HG03039 (cell line): ENCODE results near the gene PDLIM3.
A peak's percentile ranks its signal among the peaks of the same experiment; 100 is the strongest.
"Not testable (repeated sequence)": the region's sequence is repeated elsewhere in the genome, so short reads cannot be mapped to it uniquely, and the experiment has no call there.

Experiments
- ATAC-seq: cut with Tn5 transposase; IDR thresholded peaks from one replicate; pipeline ENCODE4 v1.9.1; 2021; ENCODE audit warnings: mild to moderate bottlenecking, moderate library complexity; ENCODE audit not compliant: unreplicated experiment

Gene PDLIM3

GRCh38 chr4:185522451-185522850 is 12.9 kb downstream of the PDLIM3 start:
- no peak for ATAC-seq

GRCh38 chr4:185520119-185520518 is 15.2 kb downstream of the PDLIM3 start:
- no peak for ATAC-seq

- no peak for ATAC-seq
Observed at GRCh38 chr4:185518494-185518893, 16.8 kb downstream of the PDLIM3 start.

DNA sequence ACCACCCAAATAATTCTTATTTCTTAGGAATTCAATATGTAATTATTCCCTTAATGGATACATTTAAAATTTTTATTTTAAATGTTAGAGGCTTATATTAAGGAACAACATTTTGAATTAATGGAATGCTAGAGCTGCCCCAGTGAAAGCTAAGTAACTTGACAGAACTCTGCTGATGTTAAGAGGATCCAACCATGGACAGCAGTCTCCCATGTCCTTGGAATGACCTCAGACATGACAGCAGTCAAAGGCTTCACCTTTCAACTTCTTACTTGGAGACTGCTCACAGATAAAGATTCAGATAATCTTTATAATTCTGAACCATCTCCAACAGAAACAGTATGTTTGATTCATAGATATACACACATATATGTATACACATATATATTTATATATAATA is 17.2 kb downstream of the PDLIM3 start:
- no peak for ATAC-seq

DNA sequence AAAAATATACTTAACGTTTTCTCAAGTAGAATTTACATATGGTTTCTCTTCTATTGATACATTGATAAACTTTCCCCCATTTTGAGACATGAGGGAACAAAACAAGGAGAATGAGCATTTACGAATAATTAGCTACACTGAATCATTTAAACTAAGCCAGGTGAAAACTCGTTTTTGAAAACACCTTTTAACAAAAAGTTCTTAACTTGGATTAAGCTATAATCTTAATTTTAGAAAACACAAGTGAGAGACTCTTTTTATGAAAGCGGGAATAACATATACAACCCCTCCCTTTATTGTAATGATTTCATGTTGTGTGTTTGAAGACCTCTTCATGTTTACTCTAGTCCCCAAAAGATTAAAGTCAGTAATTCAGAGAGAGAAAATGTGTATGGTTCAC is 20.1 kb downstream of the PDLIM3 start:
- no peak for ATAC-seq

DNA sequence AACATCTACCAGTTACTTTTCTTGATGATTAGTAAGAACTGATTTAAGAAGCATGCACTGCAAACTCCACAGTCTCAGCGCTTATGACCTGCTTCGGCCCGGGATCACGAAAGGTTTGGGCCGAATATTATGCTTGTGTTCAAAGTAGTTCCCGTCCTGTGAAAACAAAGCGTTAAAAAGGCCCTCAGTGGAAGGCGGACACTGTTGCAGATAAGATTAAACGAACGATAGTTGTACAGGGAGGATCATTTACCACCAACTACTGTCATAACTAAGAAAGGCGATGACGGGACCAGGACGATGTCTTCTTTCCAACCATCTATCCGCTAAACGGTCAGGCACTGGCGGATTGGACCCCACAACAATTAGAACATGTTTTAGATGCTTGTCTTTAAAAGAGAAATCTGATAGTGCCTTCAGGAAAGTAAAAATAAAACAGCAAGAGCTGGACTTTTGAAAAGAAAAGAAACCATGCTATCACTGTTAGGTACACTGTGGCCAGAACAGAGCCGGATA is 21.1 kb downstream of the PDLIM3 start:
- no peak for ATAC-seq

- no peak for ATAC-seq
Observed at GRCh38 chr4:185513489-185514181, 21.7 kb downstream of the PDLIM3 start.

GRCh38 chr4:185512516-185512915 is 22.8 kb downstream of the PDLIM3 start:
- ATAC-seq = no peak

DNA sequence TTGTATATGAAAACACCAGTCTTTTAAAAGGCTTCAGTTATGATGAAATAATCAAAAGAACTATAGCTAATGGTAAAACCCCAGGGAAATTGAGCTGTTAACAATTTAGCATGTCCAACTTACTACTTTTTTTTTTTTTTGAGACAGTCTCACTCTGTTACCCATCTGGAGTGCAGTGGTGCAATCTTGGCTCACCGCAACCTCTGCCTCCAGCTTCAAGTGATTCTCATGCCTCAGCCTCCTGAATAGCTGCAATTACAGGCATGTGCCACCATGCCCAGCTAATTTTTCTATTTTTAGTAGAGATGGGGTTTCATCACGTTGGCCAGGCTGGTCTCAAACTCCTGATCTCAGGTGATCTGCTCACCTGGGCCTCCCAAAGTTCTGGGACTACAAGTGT is 24.1 kb downstream of the PDLIM3 start:
- ATAC-seq = not testable (repeated sequence)

DNA sequence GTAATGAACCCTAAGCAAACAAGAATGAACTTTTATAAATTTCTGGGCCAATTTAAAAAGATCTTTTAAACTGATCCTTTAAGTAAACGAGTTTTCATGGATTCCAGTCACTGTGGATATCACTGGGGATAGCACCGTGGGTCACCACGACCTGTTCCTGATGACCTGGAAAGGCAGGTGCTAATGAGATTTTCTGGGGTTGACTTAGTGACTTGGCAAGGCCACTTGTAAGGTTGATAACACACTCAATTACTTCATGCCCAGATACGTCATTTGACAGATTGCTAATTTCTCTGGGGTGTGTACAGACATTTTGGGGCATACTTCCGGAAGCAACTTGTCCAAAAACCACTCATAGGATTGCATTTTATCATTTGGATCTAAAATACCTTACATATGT is 24.5 kb downstream of the PDLIM3 start:
- ATAC-seq = no peak

DNA sequence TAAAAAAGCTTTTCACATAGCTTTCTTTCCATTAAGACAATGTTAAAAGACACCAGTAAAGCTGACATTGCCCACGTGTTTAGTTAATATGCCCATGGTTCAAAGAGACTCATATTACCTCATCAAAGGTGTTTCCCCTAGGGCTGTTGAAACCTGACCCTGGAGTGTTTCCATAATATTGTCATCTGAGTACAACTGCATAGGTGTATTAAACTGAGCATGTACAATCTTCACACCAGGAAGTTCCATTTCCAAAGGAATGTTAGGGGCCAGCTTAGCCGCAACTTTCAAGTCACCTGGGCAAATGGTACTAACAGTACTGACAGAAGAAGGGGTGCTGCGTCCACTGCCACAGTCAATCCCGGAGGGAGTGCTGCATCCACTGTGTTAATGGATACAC is 27.1 kb downstream of the PDLIM3 start:
- ATAC-seq = no peak

DNA sequence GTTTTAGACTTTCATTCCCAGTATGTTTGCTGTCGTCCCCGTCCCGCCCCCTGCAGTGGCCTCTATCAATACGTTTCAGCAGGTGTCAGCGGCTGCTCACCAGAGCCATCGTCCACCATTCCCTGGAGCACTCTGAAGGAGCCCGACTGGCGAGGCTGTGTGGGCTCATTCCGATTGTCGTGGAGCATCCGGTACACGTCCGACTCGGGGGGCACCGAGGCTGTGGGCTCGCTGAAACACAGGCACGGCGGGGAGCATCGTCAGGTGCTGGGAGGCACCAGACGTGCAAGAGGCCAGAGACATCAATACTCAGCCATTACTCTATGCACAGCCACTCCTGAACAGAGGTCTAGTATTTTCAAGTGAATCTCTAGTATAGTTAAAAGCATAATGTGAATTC is 28.9 kb downstream of the PDLIM3 start:
- no peak for ATAC-seq

- ATAC-seq = no peak
Observed at GRCh38 chr4:185504098-185505047, 30.9 kb downstream of the PDLIM3 start.

- ATAC-seq = no peak
Observed at GRCh38 chr4:185502386-185502785, 32.9 kb downstream of the PDLIM3 start.

DNA sequence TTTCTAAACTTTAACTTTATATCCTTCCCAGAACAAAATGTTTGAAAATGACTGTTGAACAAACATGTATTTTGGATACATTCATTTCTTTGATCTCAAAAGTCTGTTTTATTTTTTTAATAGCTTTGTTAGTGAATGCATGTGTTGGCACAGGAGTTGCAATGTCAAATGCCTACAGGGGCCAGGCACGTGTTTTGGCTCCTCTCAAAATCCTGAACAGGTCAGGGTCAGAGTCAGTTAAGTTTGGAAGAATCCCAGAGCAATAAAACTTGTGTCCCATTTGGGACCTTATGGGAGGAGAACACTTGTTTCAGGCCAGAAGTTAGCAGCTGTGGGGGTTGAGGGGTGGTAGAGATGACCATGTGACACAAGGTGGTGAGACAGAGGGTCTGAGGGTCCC is 34.7 kb downstream of the PDLIM3 start:
- no peak for ATAC-seq

DNA sequence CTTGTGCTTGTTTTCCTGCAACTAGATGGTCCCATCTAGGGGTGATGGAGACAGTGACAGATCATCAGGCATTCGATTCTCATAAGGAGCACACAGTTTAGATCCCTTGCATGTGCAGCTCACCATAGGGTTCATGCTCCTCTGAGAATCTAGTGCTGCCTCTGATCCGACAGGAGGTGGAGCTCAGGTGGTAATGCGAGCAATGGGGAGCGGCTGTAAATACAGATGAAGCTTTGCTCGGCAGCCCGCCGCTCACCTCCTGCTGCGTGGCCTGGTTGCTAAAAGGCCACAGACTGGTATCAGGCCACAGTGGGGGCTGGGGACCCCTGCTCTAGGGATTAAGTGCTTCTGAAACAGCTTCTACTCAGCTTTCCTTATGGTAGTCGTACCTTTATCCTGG is 35.3 kb downstream of the PDLIM3 start:
- no peak for ATAC-seq

GRCh38 chr4:185488650-185489049 is 46.7 kb downstream of the PDLIM3 start:
- ATAC-seq = no peak

DNA sequence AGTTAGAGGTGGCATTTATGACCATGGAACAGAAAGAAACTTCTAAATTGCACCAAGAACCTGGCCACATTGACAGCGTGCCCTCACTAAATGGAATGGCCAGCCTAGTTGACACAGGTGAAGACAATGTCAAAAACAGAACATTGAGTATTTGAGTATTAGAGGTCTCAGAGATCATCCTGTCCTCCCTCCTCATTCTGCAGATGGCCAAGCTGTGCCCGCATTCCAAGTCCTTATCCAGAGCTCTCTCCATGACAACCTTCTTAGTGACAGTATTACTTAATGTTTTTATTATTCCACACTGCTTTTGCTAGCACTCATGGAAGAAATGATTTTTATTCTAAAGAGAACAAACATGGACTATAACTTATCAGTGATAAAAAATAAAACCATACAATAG is 53.9 kb downstream of the PDLIM3 start:
- no peak for ATAC-seq

DNA sequence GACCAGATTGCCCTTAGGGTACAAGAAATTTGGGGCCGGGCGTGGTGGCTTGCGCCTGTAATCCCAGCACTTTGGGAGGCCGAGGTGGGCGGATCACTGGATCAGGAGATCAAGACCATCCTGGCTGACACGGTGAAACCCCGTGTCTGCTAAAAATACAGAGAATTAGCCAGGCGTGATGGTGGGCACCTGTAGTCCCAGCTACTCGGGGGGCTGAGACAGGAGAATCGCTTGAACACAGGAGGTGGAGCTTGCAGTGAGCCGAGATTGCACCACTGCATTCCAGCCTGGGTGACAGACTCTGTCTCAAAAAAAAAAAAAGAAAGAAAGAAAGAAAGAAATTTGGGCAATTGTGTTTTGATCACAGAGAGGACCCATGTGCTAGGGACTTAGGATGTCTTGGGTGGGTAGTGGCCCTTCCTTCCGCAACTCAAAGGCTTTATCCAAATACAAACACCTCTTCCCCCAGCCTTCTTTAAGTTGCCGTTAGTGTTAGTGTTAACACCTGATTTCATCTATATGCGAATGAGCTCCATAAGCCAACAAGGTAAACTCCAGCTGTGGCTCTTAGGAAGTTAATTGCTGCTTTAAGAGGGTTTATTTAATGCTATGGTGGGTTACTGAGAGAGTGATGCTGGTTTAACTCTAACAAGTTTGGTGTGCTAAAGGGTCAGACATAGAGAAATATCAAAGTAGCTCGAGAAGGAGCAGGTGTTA is 55.1 kb downstream of the PDLIM3 start:
- peak; percentile 2 for ATAC-seq

- ATAC-seq = peak; percentile 92
Observed at GRCh38 chr4:185479507-185479971, 55.8 kb downstream of the PDLIM3 start.

DNA sequence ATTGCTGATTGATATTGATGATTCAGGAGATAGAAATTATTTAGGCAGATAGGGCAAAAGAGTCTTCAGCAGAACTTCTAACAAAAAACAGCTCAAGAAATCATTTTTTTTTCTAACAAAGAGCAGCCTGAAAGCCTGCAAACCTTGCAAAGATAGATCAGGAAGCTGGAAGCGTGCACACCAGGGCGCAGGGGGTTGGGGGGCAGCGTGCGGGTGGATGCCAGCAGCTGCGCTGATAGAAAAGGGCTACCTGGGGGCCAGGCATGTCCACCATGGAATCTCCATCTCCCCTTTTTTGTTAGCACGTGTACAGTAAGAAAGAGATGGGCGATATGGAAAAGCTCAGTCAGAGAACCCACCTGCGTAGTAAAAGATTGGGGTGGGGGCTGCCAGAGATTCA is 62.1 kb downstream of the PDLIM3 start:
- ATAC-seq = no peak
